ENCODE results near the gene A1BG.
"Not testable (repeated sequence)": the region's sequence is repeated elsewhere in the genome, so short reads cannot be mapped to it uniquely, and the experiment has no call there.

Gene A1BG

DNA sequence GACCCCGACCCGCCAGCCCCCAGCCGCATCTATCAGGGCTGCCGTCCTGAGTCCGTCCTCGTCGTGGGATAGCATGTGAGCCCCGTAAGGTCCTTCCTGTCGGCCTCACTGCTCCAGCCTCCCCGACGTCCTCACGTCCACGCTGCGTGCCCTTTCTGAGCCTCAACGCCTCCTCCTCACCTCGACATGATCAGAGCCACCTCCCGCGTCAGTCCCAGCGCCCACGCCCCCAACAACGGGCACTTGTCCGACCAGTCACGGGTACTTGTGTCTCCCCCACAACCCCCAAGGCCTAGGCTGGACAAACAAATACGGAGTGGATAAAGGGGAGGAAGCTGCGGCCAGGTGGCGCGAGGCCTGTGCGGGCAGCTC, 8.6 kb upstream of the A1BG start:
- peak in 14 of 51 donors; percentile 35 to 79 (median 56) for DNase-seq

DNA sequence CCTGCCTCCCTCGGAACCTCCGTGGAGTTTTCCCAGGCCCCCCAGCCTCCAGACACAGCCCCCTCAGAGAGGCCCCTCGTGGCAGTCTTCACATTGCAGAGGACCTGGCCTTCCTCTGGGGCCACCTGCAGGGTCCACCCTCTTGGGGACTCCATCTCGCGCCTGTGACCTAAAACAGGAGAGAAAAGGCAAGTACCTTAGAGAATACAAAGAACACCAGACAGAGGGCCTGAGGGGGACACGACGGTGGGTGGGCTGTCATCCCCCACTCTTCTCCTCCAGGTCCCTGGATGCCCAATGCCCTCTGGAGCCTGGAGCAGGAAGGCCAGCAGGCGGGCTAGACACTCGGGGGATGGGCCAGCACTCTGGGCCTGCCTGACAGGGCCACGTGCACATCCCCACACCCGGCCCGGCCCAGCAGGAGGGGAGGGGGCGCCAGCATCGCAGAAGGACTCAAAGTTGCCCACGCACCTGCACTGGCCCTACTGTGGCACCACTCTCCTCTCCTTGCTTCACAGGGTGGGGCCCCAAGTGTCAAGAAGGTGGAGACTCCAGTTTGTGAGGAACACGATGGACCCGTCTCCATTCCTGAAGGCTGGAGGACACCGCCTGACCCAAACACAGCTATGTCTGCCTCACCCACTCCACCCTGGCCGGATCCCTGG, 4.3 kb upstream of the A1BG start:
- DNase-seq: no peak

DNA sequence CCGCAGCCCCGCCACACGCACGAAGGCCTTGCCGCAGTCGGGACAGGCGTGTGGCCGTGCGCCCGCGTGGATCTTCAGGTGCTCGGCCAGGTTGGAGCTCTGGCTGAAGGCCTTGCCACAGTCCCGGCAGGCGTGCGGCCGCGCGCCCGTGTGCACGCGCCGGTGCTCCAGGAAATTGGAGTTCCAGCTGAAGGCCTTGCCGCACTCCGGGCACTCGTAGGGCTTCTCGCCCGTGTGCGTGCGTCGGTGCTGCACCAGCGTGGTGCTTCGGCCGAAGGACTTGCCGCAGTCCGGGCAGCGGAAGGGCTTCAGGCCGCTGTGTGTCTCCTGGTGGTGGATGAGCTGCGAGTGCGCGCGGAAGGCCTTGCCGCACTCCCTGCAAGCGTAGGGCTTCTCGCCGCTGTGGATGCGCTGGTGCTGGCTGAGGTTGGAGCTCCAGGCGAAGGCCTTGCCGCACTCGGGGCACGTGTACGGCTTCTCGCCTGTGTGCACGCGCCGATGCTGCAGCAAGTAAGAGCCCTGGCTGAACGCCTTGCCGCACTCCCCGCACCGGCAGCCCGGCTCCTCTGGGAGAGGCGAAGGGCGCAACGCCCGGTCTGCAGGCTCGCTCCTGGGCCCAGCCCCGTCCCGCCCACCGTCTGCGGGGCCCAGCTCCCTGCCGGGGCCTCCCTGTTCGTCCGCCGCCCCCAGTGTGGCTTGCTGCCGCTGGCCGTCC, 3.6 kb upstream of the A1BG start:
- no peak for DNase-seq

DNA sequence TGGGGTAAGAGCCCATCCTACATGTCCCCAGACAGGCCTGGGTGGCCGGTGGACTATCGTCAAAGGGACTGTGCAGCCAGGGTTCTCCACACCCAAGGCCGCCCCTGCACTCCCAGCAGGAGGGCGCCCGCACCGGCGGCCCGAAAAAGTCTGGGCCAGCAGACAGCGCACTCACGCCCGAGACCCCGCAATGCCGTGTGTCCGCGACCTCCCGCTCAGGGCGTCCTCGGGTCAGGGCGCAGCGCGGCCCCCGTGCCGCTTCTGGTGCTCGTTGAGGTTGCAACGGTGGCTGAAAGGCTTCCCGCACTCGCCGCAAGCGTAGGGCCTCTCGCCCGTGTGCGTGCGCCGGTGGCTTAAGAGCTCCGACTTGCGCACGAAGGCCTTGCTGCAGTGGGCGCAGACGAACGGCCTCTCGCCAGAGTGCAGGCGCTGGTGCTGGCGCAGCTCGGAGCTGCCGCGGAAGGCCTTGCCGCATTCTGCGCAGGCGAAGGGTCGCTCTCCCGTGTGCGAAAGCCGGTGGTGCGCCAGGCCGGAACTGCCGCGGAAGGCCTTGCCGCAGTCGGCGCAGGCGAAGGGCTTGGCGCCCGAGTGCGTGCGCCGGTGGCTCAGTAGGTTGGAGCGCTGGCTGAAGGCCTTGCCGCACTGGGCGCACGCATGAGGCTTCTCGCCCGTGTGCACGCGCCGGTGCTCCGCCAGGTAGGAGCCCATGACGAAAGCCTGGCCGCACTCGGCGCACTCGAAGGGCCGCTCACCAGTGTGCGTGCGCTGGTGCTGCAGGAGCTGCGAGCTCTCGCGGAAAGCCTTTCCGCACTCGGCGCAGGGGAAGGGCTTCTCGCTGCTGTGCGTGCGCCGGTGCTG, 2.8 kb upstream of the A1BG start:
- DNase-seq: no peak

DNA sequence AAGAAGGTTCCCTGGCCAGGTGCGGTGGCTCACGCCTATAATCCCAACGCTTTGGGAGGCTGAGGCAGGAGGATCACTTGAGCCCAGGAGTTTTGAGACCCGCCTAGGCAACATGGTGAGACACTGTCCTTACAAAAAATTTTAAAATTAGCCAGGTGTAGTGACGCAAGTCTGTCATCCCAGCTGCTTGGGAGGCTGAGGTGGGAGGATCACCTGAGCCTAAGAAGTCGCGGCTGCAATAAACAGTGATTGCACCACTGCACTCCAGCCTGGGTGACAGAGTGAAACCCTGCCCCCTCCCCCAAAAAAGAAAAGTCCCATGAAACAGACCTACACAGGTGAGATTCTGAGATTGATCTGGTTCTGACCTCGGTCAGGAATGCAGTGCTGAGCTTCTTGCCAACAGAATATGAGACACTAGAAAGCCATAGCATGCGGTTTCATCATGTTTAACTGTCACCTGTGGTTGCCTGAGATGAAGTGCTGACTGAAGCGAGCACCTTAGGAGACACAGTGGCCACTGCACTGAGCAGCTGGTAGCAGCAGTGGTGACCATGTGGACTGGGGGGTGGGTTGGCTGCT, 2.0 kb upstream of the A1BG start:
- no peak for DNase-seq

DNA sequence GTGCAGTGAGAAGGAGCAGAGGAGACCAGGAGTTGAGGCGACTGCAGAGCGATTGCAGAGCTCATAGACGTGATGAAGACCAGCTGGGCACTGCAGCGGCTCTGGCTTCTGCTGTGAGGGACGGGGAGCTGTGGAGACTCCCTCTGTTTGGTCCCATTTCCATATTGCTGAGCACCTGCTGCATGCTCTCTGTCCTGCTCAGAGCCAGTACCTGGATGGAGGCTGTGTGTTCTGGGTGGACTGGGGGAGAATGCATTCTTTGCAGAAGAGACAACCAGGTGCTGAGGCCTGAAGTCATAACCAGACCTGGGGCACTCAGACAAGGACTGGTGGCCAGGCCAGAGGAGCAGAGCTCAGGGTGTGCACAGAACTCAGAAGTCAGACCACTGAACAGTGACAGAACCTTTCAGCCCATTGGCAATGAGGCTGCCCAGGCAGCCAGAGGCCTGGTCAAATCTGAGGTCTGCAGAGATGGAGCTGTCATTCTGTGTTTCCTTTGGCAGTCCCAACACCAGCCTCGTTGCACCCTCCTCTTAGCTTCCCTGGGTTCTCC, 1.3 kb upstream of the A1BG start:
- no peak for DNase-seq

DNA sequence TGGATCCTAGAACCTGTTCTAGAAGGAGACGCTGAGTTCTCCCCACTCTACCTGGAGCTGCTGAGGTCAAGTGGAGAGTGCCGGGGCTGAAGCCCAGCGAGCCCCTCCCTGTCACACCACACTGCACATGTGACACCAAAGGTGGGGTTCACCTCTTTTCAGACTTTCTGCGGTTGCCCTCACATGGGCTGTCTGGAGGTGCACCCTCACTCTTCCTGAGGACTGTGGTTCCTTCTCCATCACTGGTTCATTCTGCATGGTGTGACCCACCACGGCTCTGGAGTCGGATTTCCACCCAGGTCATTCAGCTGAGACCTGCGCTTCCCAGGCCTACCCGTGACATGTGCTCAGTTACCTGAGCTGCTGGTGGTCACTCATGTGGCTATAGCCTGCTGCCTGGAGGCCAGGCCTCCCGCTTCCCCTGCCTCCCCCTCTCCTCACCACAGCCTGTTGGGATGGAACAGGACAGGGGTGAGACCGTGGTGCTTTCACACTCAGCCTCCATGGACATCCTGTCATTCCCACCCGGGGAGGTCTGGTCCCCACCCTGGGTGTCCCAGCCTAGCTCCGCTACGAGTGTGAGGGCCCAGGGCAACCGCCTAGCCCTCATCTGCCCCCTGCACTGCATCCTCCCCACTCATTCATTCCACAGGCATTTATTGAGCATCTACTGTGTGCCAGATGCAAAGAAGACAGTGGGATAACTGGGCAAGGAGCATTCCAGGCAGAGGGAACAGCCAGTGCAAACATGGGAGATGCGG, 605 bp upstream of the A1BG start:
- DNase-seq: no peak

DNA sequence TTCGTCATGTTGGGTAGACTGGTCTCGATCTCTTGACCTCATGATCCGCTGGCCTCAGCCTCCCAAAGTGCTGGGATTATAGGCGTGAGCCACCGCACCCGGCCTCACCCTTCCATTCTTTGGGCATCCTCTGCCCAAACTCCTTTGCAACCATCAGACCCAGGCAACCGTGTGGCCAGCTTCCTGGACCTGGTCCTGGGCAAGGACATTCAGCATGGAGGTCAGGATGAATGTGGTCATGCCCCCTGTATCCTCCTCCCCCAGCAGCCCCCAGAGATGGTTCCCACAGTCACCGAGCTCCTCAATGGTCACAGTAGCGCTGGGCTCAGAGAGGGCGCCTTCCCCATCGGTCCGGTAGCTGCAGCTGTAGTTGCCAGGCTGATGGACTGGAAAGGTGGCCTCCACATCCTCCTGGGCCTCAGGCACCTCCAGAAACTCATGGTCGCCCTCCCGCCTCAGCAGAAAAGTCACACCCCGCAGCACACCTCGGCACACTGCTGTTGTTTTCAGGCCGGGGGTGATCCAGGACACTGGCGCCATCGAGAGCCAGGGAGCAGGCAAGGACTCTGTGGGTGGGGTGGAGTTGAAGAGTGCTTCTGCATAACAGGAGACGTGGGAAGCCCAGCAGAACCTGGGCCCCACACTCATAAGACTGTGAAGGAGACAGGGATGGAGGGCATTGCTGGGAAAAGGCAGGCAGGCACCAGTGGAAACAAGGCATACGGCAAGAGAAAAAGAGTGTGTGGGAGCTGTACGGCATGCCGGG, 1.1 kb downstream of the A1BG start:
- no peak for DNase-seq

DNA sequence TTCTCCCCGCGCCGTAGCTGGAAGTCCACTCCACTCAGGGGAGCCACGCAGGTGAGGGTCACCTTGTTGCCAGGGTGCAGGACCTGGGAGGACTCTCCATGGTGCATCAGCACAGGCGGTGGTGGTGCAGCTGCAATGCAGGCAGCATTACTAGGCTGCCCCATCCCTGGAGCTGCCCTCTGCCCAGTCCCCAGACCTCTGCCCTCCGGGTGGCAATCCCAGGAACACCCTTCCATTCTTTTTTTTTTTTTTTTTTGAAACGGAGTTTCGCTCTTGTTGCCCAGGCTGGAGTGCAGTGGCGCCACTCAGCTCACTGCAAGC, 1.8 kb downstream of the A1BG start:
- no peak for DNase-seq

DNA sequence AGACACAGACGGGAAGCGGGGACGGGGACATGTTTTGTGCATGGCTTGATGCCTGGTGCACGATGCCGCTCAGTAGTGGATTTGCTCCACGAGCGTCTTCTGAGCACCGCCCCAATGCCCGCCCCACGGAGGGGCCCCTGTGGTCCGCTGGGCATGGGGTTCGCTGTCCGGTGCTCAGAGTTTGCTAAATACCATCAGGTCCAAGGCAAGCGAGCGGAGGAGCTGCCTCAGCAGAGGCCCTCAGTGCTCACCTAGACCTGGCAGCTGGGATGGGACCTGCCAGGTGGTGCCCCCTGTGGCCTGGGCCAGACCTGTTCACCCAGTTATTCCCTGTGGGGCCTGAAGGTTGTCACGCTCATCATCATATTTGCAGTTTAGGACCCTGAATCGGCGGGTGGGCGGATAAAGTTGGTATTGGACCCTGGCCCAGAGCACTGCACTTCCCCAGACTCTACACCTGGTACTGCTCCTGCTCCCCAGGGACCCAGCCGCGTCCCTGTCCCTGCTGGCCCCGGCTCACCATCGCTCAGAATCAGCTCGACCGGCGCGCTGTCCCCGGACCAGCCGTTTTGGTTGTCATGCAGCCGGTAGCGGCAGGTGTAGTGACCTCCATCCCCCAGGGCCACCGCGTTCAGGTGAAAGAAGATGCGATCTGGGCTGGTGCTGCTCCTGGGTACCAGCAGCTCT, 2.3 kb downstream of the A1BG start:
- DNase-seq: no peak

DNA sequence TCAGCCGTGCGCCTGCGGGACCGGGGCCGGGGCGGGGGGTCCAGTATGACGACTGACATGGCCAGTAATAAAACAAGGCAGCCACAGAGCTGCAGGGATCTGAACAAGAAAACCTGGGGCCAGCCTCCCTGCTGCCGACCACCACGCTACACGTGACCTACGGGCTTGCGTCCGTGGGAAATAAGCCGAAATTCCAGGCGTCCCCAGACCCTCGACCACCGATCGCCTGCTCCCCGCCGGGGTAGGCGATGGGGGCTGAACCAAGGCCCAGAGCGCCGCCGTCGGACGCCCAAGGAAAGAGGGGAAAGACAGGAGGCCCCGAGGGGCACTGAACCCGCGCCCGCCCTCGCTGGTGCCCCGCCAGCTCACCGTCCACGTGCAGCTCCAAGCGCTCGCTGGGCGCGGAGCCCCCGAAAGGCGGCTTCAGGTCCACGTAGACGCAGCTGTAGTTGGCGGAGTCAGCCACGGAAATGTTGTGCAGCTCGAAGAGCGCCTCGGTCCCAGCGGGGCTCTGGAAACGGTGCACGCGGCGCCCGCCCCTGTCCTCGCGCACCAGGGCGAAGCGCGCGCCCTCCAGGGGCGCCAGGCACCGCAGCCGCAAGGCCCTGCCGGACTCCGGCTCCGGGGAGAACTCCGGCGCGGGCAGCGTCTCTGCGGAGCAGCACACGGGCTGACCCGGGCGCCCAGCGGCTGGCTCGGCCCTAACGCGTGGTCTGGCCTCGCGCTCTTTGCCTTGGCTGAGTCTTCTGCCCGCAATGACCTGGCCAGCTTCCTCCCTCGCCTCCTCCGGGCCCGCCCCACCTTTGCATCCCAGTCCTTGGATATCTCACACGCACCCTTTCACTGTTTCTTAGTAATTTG, 3.1 kb downstream of the A1BG start:
- DNase-seq: no peak

DNA sequence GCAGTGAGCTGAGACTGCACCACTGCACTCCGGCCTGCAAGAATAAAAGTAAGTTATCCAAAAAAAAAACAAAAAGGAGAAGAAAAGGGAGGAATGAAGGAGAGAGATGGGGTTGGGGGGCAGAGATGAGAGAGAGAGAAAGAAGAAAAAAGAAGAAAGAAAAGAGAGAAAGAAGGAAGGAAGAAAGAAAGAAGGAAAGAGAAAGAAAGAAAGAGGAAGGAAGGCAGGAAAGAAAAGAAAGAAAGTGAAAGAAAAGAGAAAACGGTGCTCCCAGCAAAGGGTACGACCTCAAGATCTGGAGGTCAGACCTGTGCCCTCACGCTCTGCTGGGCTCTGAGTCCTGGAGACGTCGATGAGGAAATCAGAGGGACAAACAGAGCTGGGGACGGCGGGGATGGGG, 3.7 kb downstream of the A1BG start:
- DNase-seq: no peak

DNA sequence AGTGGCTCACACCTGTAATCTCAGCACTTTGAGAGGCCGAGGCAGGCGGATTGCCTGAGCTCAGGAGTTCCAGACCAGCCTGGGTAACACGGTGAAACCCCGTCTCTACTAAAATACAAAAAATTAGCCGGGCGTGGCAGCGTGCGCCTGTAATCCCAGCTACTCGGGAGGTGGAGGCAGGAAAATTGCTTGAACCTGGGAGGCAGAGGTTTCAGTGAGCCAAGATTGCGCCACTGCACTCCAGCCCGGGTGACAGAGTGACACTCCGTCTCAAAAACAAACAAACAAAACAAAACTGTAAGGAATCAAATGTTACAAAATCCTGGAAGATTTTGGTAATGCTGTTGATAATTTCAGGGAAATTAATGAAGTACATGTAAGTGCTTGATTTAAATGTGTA, 5.2 kb downstream of the A1BG start:
- not testable (repeated sequence) for DNase-seq

DNA sequence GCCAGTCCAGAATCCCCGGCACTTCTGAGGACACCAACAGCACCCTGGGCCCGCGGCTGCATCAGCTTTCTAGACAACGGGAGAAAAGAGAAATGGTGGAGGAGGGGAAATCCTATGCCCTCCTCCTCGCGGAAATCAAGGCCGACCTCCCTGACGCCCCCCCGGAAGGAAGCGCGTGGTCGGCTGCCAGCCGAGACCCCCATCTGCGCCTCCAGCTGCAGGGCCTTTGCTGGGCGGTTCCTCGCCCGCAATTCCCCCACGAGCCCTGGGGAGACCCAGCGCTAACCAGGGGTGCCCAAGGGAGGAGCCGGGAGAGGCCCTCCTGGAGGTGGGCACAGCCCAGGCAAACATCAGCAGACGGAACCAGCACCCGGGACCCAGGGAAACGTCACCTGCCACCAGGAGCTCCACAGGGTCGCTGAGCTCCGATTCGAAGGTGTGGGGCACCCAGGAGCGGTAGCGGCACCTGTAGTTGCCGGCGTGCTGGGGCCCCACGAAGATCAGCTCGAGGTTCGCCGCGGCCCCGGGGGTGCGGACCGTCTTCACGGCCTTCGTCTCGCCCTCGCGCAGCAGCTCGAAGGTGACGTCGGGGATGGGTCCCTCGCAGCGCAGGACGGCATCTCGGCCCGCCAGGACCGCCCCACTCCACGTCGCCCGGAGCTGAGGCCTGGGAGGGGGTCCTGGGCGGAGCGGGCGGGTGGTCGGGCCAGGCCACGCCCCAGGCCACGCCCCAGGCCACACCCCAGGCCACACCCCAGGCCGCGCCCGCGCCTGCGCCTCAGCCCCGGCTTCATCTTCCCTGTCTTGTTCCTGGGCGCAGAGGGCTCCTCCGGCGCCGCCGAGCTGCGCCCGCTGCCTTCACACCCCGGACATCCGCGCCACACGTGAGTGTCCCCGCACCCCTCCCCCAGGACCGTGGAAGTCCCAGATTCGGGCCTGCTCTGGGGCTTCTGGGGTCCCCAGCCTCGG, 6.0 kb downstream of the A1BG start:
- peak in 48 of 51 donors; percentile 7 to 86 (median 55) for DNase-seq

DNA sequence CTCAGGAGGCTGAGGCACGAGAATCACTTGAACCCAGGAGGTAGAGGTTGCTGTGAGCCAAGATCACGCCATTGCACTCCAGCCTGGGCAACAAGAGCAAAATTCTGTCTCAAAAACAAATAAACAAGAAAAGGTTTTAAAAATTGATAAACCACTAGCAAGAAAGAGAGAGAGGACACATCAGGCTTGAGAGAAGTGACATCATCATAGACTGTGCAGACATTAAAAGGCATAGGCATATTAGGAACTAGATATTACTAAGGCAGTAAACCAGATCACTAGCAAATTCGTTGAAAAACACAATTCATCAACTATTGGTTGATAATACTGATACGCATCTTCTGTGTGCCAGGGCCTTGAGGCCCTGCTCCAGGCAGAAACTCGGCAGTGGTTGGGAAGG, 7.7 kb downstream of the A1BG start:
- DNase-seq: no peak

DNA sequence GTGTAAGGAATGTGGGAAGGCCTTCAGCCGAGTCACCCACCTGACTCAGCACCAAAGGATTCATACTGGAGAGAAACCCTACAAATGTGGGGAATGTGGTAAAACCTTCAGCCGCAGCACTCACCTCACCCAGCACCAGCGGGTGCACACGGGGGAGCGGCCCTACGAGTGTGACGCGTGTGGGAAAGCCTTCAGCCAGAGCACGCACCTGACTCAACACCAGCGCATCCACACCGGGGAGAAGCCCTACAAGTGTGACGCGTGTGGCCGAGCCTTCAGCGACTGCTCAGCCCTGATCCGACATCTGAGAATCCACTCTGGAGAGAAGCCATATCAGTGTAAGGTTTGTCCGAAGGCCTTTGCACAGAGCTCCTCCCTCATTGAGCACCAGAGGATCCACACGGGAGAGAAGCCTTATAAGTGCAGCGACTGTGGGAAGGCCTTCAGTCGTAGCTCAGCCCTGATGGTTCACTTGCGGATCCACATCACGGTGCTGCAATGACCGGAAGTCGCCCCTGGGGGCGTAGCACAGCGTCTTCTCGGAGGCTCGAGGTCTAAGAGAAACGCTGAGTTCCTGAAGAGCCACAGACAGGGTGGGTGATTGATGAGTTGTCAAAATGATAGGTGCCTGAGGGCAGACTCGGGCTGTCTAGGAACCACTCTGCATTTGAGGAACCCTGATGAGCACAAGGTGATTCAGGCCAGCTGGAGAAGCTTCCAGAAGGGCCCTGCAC, 14.3 kb downstream of the A1BG start:
- DNase-seq: no peak

DNA sequence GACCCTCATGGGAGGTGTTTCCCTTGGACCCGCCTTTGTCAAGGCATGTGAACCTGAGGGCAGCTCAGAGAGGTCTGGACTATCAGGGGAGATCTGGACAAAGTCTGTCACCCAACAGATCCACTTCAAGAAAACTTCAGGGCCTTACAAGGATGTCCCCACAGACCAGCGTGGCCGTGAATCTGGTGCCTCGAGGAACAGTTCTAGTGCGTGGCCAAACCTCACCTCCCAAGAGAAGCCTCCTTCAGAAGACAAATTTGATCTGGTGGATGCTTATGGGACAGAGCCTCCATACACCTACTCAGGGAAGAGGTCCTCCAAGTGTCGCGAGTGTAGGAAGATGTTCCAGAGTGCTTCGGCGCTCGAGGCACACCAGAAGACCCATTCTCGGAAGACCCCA, 15.0 kb downstream of the A1BG start:
- DNase-seq: no peak
